ENCODE data around the gene ERVW-1. TPM values are rescaled to one million over a fixed set of nuclear protein-coding genes. Genes with fewer than 3 reads are reported as not detected.

The ERVW-1 gene
- total RNA-seq, 3 donors from 2014 or later (not counting 1 experiment from before 2014, with no cell fraction given), result not detected

GRCh38 chr7:92461027-92462003, 16.4 kb downstream of the ERVW-1 start:
- Histone ChIP-seq H3K4me1 (ENCODE audit: control insufficient read depth, insufficient read depth, low read length) (no peaks in the 10 kb centered on the region), H3K27me3 (ENCODE audit: control insufficient read depth, insufficient read depth, low read length) (no peaks in the 10 kb centered on the region), H3K36me3 (ENCODE audit: control insufficient read depth, insufficient read depth, low read length) (peaks cover 11% of the 10 kb centered on the region), H3K9me3 (ENCODE audit: control insufficient read depth, insufficient read depth, low read length) (no peaks in the 10 kb centered on the region), H3K4me3 (ENCODE audit: low read length) (no peak overlapping the region), H3K27ac (ENCODE audit: low read length) (no peak overlapping the region)
- intact Hi-C loops (cut with micrococcal nuclease), result no loop called here
- Mint-ChIP-seq H3K36me3 (no peaks in the 10 kb centered on the region), H3K4me1 (no peaks in the 10 kb centered on the region), H3K4me3 (no peak overlapping the region), H3K27me3 (ENCODE audit: low read depth in 2 of 2) (no peaks in the 10 kb centered on the region), H3K9me3 (no peaks in the 10 kb centered on the region), H3K27ac (no peak overlapping the region)
- peak; percentile 57 for TF ChIP-seq CTCF (IDR thresholded peaks at IDR 0.05)
- WGBS (ENCODE audit: insufficient coverage), result 77% methylated on average over 5 of the region's 8 CpGs
- ATAC-seq (peak; percentile 27 to 53 (median 39)), DNase-seq (peak in 1 of 2 donors; percentile 62)

DNA sequence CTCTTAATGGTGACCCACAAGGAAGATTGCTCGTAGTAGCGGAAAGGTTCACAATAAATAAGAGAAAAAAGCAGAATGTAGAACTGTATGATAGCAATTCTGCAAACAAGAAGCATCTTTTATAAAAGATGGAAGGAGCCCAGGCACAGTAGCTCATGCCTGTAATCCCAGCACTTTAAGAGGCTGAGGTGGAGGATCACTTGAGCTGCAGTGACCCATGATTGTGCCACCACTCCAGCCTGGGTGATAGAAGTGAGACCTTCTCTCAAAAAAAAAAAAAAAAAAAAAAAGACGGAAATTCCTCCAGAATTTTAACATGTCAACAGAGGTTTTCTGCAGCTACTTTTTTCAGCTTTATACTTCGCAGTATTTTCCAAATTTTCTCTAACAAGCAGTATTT, 17.2 kb downstream of the ERVW-1 start:
- no peak for DNase-seq
- intact Hi-C loops (cut with micrococcal nuclease), result no loop called here
- Histone ChIP-seq H3K27ac (ENCODE audit: low read length) (no peak overlapping the region), H3K4me3 (ENCODE audit: low read length) (no peak overlapping the region), H3K4me1 (ENCODE audit: control insufficient read depth, insufficient read depth, low read length) (no peaks in the 10 kb centered on the region), H3K9me3 (ENCODE audit: control insufficient read depth, insufficient read depth, low read length) (no peaks in the 10 kb centered on the region), H3K36me3 (ENCODE audit: control insufficient read depth, insufficient read depth, low read length) (peaks cover 18% of the 10 kb centered on the region), H3K27me3 (ENCODE audit: control insufficient read depth, insufficient read depth, low read length) (no peaks in the 10 kb centered on the region)
- no peak for TF ChIP-seq CTCF (IDR thresholded peaks at IDR 0.05)
- 88% methylated on average over 4 of the region's 4 CpGs for WGBS (ENCODE audit: insufficient coverage)
- Mint-ChIP-seq H3K9me3 (no peaks in the 10 kb centered on the region), H3K4me1 (no peaks in the 10 kb centered on the region), H3K27me3 (ENCODE audit: low read depth in 2 of 2) (no peaks in the 10 kb centered on the region), H3K36me3 (no peaks in the 10 kb centered on the region), H3K4me3 (no peak overlapping the region), H3K27ac (no peak overlapping the region)
- no peak for ATAC-seq

- Mint-ChIP-seq H3K36me3 (no peaks in the 10 kb centered on the region), H3K9me3 (no peaks in the 10 kb centered on the region), H3K27me3 (ENCODE audit: low read depth in 2 of 2) (no peaks in the 10 kb centered on the region), H3K4me3 (no peak overlapping the region), H3K4me1 (no peaks in the 10 kb centered on the region), H3K27ac (no peak overlapping the region)
- DNase-seq (no peak), ATAC-seq (no peak)
- 100% methylated on average over 2 of the region's 2 CpGs for WGBS (ENCODE audit: insufficient coverage)
- H3K4me1 ChIP-seq (ENCODE audit: control insufficient read depth, insufficient read depth, low read length), result no peaks in the 10 kb centered on the region
- H3K27ac ChIP-seq (ENCODE audit: low read length), result no peak overlapping the region
- H3K9me3 ChIP-seq (ENCODE audit: control insufficient read depth, insufficient read depth, low read length), result no peaks in the 10 kb centered on the region
- no peak for TF ChIP-seq CTCF (IDR thresholded peaks at IDR 0.05)
- no peak overlapping the region for H3K4me3 ChIP-seq (ENCODE audit: low read length)
- intact Hi-C loops (cut with micrococcal nuclease), result no loop called here
- H3K27me3 ChIP-seq (ENCODE audit: control insufficient read depth, insufficient read depth, low read length), result no peaks in the 10 kb centered on the region
- H3K36me3 ChIP-seq (ENCODE audit: control insufficient read depth, insufficient read depth, low read length), result peaks cover 22% of the 10 kb centered on the region
Measured at GRCh38 chr7:92460109-92460508, 17.6 kb downstream of the ERVW-1 start.

All from natural killer cell (primary cell).